ENCODE results near the gene FNIP1.
A peak's percentile ranks its signal among the peaks of the same experiment; 100 is the strongest.

The FNIP1 gene

GRCh38 chr5:131634666-131634995 lies 162.2 kb downstream of the FNIP1 start:
- H2AFZ ChIP-seq (ENCODE audit: low read depth, low read length) = peak overlapping the region; percentile 94
- peak overlapping the region; percentile 65 to 84 for H3K4me3 ChIP-seq (ENCODE audit: low read depth in 1 of 2, low read length in 2 of 2)
- peak overlapping the region; percentile 88 for H3K9ac ChIP-seq (ENCODE audit: low read depth, low read length)
- H3K9me3 ChIP-seq (ENCODE audit: insufficient read depth, low read length, severe bottlenecking) = no peaks in the 10 kb centered on the region
- no peaks in the 10 kb centered on the region for H3K27me3 ChIP-seq (ENCODE audit: insufficient read depth, low read length, poor library complexity)
- peak overlapping the region; percentile 88 for H3K27ac ChIP-seq (ENCODE audit: low read length)
- peaks cover 10% of the 10 kb centered on the region; the same call in 1 of the 2 replicates for H4K20me1 ChIP-seq (ENCODE audit: insufficient read depth, low read length)
- H3K79me2 ChIP-seq (ENCODE audit: insufficient read depth, low read length) = peaks cover 54% of the 10 kb centered on the region
- peak; percentile 73 for DNase-seq
- ATAC-seq (ENCODE audit: insufficient read depth, low read depth) = peak; percentile 46
- peaks cover 5% of the 10 kb centered on the region; the same call in 1 of the 2 replicates for H3K36me3 ChIP-seq (ENCODE audit: insufficient read depth, low read length)
- no peak for TF ChIP-seq EZH2 (IDR thresholded peaks at IDR 0.05; ENCODE audit: borderline replicate concordance, low read depth, low read length, severe bottlenecking)
- TF ChIP-seq CTCF (IDR thresholded peaks at IDR 0.05; ENCODE audit: borderline replicate concordance, extremely low read depth, low read length, poor library complexity, severe bottlenecking) = peak; percentile 17
- H3K4me2 ChIP-seq (ENCODE audit: insufficient read depth, low read length) = peak overlapping the region; percentile 69
- peaks cover 58% of the 10 kb centered on the region for H3K4me1 ChIP-seq (ENCODE audit: insufficient read depth, low read length)

GRCh38 chr5:131634238-131634637 lies 162.6 kb downstream of the FNIP1 start:
- H3K27ac ChIP-seq (ENCODE audit: low read length) = peak overlapping the region; percentile 88

GRCh38 chr5:131633830-131634229 lies 163.0 kb downstream of the FNIP1 start:
- peaks cover 16% of the 10 kb centered on the region; the same call in 1 of the 2 replicates for H4K20me1 ChIP-seq (ENCODE audit: insufficient read depth, low read length)
- TF ChIP-seq EZH2 (IDR thresholded peaks at IDR 0.05; ENCODE audit: borderline replicate concordance, low read depth, low read length, severe bottlenecking) = no peak
- no peak for TF ChIP-seq CTCF (IDR thresholded peaks at IDR 0.05; ENCODE audit: borderline replicate concordance, extremely low read depth, low read length, poor library complexity, severe bottlenecking)
- DNase-seq = no peak
- H3K9ac ChIP-seq (ENCODE audit: low read depth, low read length) = peak overlapping the region; percentile 88
- no peak for ATAC-seq (ENCODE audit: insufficient read depth, low read depth)
- peak overlapping the region; percentile 69 for H3K4me2 ChIP-seq (ENCODE audit: insufficient read depth, low read length)
- peak overlapping the region; percentile 88 for H3K27ac ChIP-seq (ENCODE audit: low read length)
- peaks cover 62% of the 10 kb centered on the region for H3K79me2 ChIP-seq (ENCODE audit: insufficient read depth, low read length)
- H3K9me3 ChIP-seq (ENCODE audit: insufficient read depth, low read length, severe bottlenecking) = no peaks in the 10 kb centered on the region
- H2AFZ ChIP-seq (ENCODE audit: low read depth, low read length) = no peak overlapping the region
- peaks cover 58% of the 10 kb centered on the region for H3K4me1 ChIP-seq (ENCODE audit: insufficient read depth, low read length)
- H3K36me3 ChIP-seq (ENCODE audit: insufficient read depth, low read length) = peaks cover 5% of the 10 kb centered on the region; the same call in 1 of the 2 replicates
- H3K4me3 ChIP-seq (ENCODE audit: low read depth in 1 of 2, low read length in 2 of 2) = peak overlapping the region; percentile 65 to 84
- no peaks in the 10 kb centered on the region for H3K27me3 ChIP-seq (ENCODE audit: insufficient read depth, low read length, poor library complexity)

More at GRCh38 chr5:131634238-131634637, 162.6 kb downstream of the FNIP1 start:
- peak overlapping the region; percentile 94 for H2AFZ ChIP-seq (ENCODE audit: low read depth, low read length)
- ATAC-seq (ENCODE audit: insufficient read depth, low read depth) = no peak
- H3K4me3 ChIP-seq (ENCODE audit: low read depth in 1 of 2, low read length in 2 of 2) = peak overlapping the region; percentile 65 to 84
- TF ChIP-seq CTCF (IDR thresholded peaks at IDR 0.05; ENCODE audit: borderline replicate concordance, extremely low read depth, low read length, poor library complexity, severe bottlenecking) = no peak
- no peak for TF ChIP-seq EZH2 (IDR thresholded peaks at IDR 0.05; ENCODE audit: borderline replicate concordance, low read depth, low read length, severe bottlenecking)
- peaks cover 58% of the 10 kb centered on the region for H3K79me2 ChIP-seq (ENCODE audit: insufficient read depth, low read length)
- peak overlapping the region; percentile 88 for H3K9ac ChIP-seq (ENCODE audit: low read depth, low read length)
- H3K27me3 ChIP-seq (ENCODE audit: insufficient read depth, low read length, poor library complexity) = no peaks in the 10 kb centered on the region
- DNase-seq = no peak
- H3K4me2 ChIP-seq (ENCODE audit: insufficient read depth, low read length) = peak overlapping the region; percentile 69
- no peaks in the 10 kb centered on the region for H3K9me3 ChIP-seq (ENCODE audit: insufficient read depth, low read length, severe bottlenecking)
- H4K20me1 ChIP-seq (ENCODE audit: insufficient read depth, low read length) = peaks cover 11% of the 10 kb centered on the region; the same call in 1 of the 2 replicates
- peaks cover 58% of the 10 kb centered on the region for H3K4me1 ChIP-seq (ENCODE audit: insufficient read depth, low read length)
- H3K36me3 ChIP-seq (ENCODE audit: insufficient read depth, low read length) = peaks cover 5% of the 10 kb centered on the region; the same call in 1 of the 2 replicates

Data from DND-41 (cell line).